ENCODE measurements around the gene ARID3A. TPM values are rescaled to one million over a fixed set of nuclear protein-coding genes. Genes with fewer than 3 reads are reported as not detected.

Gene ARID3A
- total RNA-seq, 1 donor from 2014 or later, result 35.0 TPM

- Mint-ChIP-seq H3K27ac (no peak overlapping the region), H3K36me3 (ENCODE audit: low read depth) (peaks cover 6% of the 10 kb centered on the region), H3K27me3 (ENCODE audit: insufficient read depth) (peaks cover 17% of the 10 kb centered on the region), H3K9me3 (no peaks in the 10 kb centered on the region), H3K4me3 (no peak overlapping the region), H3K4me1 (ENCODE audit: low read depth) (no peaks in the 10 kb centered on the region)
- no peak for DNase-seq (ENCODE audit: low spot score)
- intact Hi-C loops (cut with micrococcal nuclease), result no loop called here
Observed at GRCh38 chr19:993361-993830, 67.6 kb downstream of the ARID3A start.

GRCh38 chr19:993831-994393, 68.1 kb downstream of the ARID3A start:
- Mint-ChIP-seq H3K36me3 (ENCODE audit: low read depth) (peaks cover 6% of the 10 kb centered on the region), H3K27ac (no peak overlapping the region), H3K4me3 (no peak overlapping the region), H3K4me1 (ENCODE audit: low read depth) (no peaks in the 10 kb centered on the region), H3K9me3 (no peaks in the 10 kb centered on the region), H3K27me3 (ENCODE audit: insufficient read depth) (peaks cover 20% of the 10 kb centered on the region)
- DNase-seq (ENCODE audit: low spot score), result no peak
- intact Hi-C loops (cut with micrococcal nuclease), result no loop called here

GRCh38 chr19:994516-994915, 68.7 kb downstream of the ARID3A start:
- Mint-ChIP-seq H3K9me3 (no peaks in the 10 kb centered on the region), H3K36me3 (ENCODE audit: low read depth) (peaks cover 6% of the 10 kb centered on the region), H3K4me1 (ENCODE audit: low read depth) (peaks cover 5% of the 10 kb centered on the region), H3K27me3 (ENCODE audit: insufficient read depth) (peaks cover 26% of the 10 kb centered on the region), H3K27ac (no peak overlapping the region), H3K4me3 (no peak overlapping the region)
- no peak for DNase-seq (ENCODE audit: low spot score)
- intact Hi-C loops (cut with micrococcal nuclease), result no loop called here

GRCh38 chr19:995051-995827, 69.4 kb downstream of the ARID3A start:
- Mint-ChIP-seq H3K27ac (no peak overlapping the region), H3K4me1 (ENCODE audit: low read depth) (peaks cover 5% of the 10 kb centered on the region), H3K9me3 (no peaks in the 10 kb centered on the region), H3K36me3 (ENCODE audit: low read depth) (peaks cover 6% of the 10 kb centered on the region), H3K4me3 (no peak overlapping the region), H3K27me3 (ENCODE audit: insufficient read depth) (peaks cover 30% of the 10 kb centered on the region)
- intact Hi-C loops (cut with micrococcal nuclease), result no loop called here
- DNase-seq (ENCODE audit: low spot score), result no peak

GRCh38 chr19:996051-996838, 70.4 kb downstream of the ARID3A start:
- peaks cover 6% of the 10 kb centered on the region for H3K36me3 Mint-ChIP-seq (ENCODE audit: low read depth)
- DNase-seq (ENCODE audit: low spot score), result peak; percentile 69
- H3K9me3 Mint-ChIP-seq, result no peaks in the 10 kb centered on the region
- H3K27me3 Mint-ChIP-seq (ENCODE audit: insufficient read depth), result peaks cover 33% of the 10 kb centered on the region
- intact Hi-C loops (cut with micrococcal nuclease), result no loop called here
- peaks cover 5% of the 10 kb centered on the region for H3K4me1 Mint-ChIP-seq (ENCODE audit: low read depth)
- H3K27ac Mint-ChIP-seq, result no peak overlapping the region
- H3K4me3 Mint-ChIP-seq, result peak overlapping the region; percentile 47

GRCh38 chr19:998064-998463, 72.2 kb downstream of the ARID3A start:
- Mint-ChIP-seq H3K4me1 (ENCODE audit: low read depth) (peaks cover 5% of the 10 kb centered on the region), H3K9me3 (no peaks in the 10 kb centered on the region), H3K27ac (no peak overlapping the region), H3K27me3 (ENCODE audit: insufficient read depth) (peaks cover 38% of the 10 kb centered on the region), H3K4me3 (no peak overlapping the region), H3K36me3 (ENCODE audit: low read depth) (peaks cover 4% of the 10 kb centered on the region)
- intact Hi-C loops (cut with micrococcal nuclease), result no loop called here
- no peak for DNase-seq (ENCODE audit: low spot score)

GRCh38 chr19:999379-999719, 73.5 kb downstream of the ARID3A start:
- Mint-ChIP-seq H3K27ac (no peak overlapping the region), H3K9me3 (no peaks in the 10 kb centered on the region), H3K4me1 (ENCODE audit: low read depth) (peaks cover 5% of the 10 kb centered on the region), H3K4me3 (peak overlapping the region; percentile 47), H3K36me3 (ENCODE audit: low read depth) (no peaks in the 10 kb centered on the region), H3K27me3 (ENCODE audit: insufficient read depth) (peaks cover 38% of the 10 kb centered on the region)
- intact Hi-C loops (cut with micrococcal nuclease), result no loop called here
- DNase-seq (ENCODE audit: low spot score), result no peak

GRCh38 chr19:1000095-1000494, 74.3 kb downstream of the ARID3A start, which contains the start of gene GRIN3B:
GRIN3B (plus strand) TSS chr19:1000419; CDS start chr19:1000438, 19 bp downstream.
- H3K27ac Mint-ChIP-seq, result no peak within 1 kb of the TSS
- peaks cover 38% of the 10 kb centered on the region for H3K27me3 Mint-ChIP-seq (ENCODE audit: insufficient read depth)
- H3K4me1 Mint-ChIP-seq (ENCODE audit: low read depth), result peaks cover 5% of the 10 kb centered on the region
- H3K36me3 Mint-ChIP-seq (ENCODE audit: low read depth), result no peaks in the 10 kb centered on the region
- H3K4me3 Mint-ChIP-seq, result peak within 1 kb of the TSS; percentile 47
- intact Hi-C loops (cut with micrococcal nuclease), result loop anchor here (2.0 kb wide), 2 partner anchors 137 to 229 kb away; no protein-coding TSS in a partner anchor
- no peaks in the 10 kb centered on the region for H3K9me3 Mint-ChIP-seq
- DNase-seq (ENCODE audit: low spot score), result peak; percentile 43

GRCh38 chr19:1000591-1001537, 75.0 kb downstream of the ARID3A start:
- H3K9me3 Mint-ChIP-seq, result no peaks in the 10 kb centered on the region
- intact Hi-C loops (cut with micrococcal nuclease), result loop anchor here (1.0 to 2.0 kb wide), 3 partner anchors 80 to 230 kb away; no protein-coding TSS in a partner anchor
- H3K4me1 Mint-ChIP-seq (ENCODE audit: low read depth), result peaks cover 5% of the 10 kb centered on the region
- peaks cover 38% of the 10 kb centered on the region for H3K27me3 Mint-ChIP-seq (ENCODE audit: insufficient read depth)
- H3K4me3 Mint-ChIP-seq, result no peak overlapping the region
- no peak overlapping the region for H3K27ac Mint-ChIP-seq
- H3K36me3 Mint-ChIP-seq (ENCODE audit: low read depth), result no peaks in the 10 kb centered on the region
- DNase-seq (ENCODE audit: low spot score), result no peak

GRCh38 chr19:1001538-1002166, 75.8 kb downstream of the ARID3A start:
- no peaks in the 10 kb centered on the region for H3K9me3 Mint-ChIP-seq
- H3K4me1 Mint-ChIP-seq (ENCODE audit: low read depth), result peaks cover 5% of the 10 kb centered on the region
- H3K4me3 Mint-ChIP-seq, result no peak overlapping the region
- H3K27me3 Mint-ChIP-seq (ENCODE audit: insufficient read depth), result peaks cover 33% of the 10 kb centered on the region
- intact Hi-C loops (cut with micrococcal nuclease), result loop anchor here (1.0 to 2.0 kb wide), 3 partner anchors 80 to 231 kb away; no protein-coding TSS in a partner anchor
- H3K36me3 Mint-ChIP-seq (ENCODE audit: low read depth), result no peaks in the 10 kb centered on the region
- H3K27ac Mint-ChIP-seq, result no peak overlapping the region
- peak; percentile 58 for DNase-seq (ENCODE audit: low spot score)

GRCh38 chr19:1002600-1002999, 76.8 kb downstream of the ARID3A start:
- Mint-ChIP-seq H3K27ac (no peak overlapping the region), H3K27me3 (ENCODE audit: insufficient read depth) (peaks cover 25% of the 10 kb centered on the region), H3K4me1 (ENCODE audit: low read depth) (peaks cover 5% of the 10 kb centered on the region), H3K9me3 (no peaks in the 10 kb centered on the region), H3K4me3 (no peak overlapping the region), H3K36me3 (ENCODE audit: low read depth) (no peaks in the 10 kb centered on the region)
- DNase-seq (ENCODE audit: low spot score), result no peak
- intact Hi-C loops (cut with micrococcal nuclease), result no loop called here

- Mint-ChIP-seq H3K27ac (no peak overlapping the region), H3K27me3 (ENCODE audit: insufficient read depth) (peaks cover 20% of the 10 kb centered on the region), H3K9me3 (no peaks in the 10 kb centered on the region), H3K4me1 (ENCODE audit: low read depth) (peaks cover 5% of the 10 kb centered on the region), H3K36me3 (ENCODE audit: low read depth) (peaks cover under 1% of the 10 kb centered on the region), H3K4me3 (no peak overlapping the region)
- no peak for DNase-seq (ENCODE audit: low spot score)
- intact Hi-C loops (cut with micrococcal nuclease), result no loop called here
Observed at GRCh38 chr19:1003283-1003682, 77.4 kb downstream of the ARID3A start.

Data from activated T-helper 1 cell treated with anti-CD3 and anti-CD28 coated beads, Interleukin-12 subunit alpha, Interleukin-12 subunit beta, Interleukin-2, Interleukin-4 antibody, amounts not matched to agents 30 ng/mL and 10 ng/mL and 1 ng/mL, durations not matched to agents 14 hours and 24 hours and 36 hours (primary cell).